Cardiac muscle cell (in vitro differentiated cells and primary cell): Measurements from ENCODE around the gene WFS1. TPM values are rescaled to one million over a fixed set of nuclear protein-coding genes. Genes with fewer than 3 reads are reported as not detected.

Experiments used
- DNase-seq, 2 donors: peaks; one replicate each; pipeline versions ENCODE4 v3.0.0 to v3.0.0-alpha.2; 2010 to 2017; ENCODE audit warnings: low read depth in 1 of 2, low spot score in 1 of 2
- H3K27ac ChIP-seq: fragments of 200-600 bp; sonication (generic); 2 replicates; pipeline ENCODE4 v1.5.1; 2016
- H3K27me3 ChIP-seq: fragments of 200-600 bp; sonication (generic); 2 replicates; pipeline ENCODE4 v1.6.0; 2016; ENCODE audit warnings: control low read depth
- H3K36me3 ChIP-seq: fragments of 200-600 bp; sonication (generic); 2 replicates; pipeline ENCODE4 v1.5.1; 2016; ENCODE audit warnings: control low read depth
- H3K4me1 ChIP-seq: fragments of 200-600 bp; sonication (generic); 2 replicates; pipeline ENCODE4 v1.8.1; 2017; ENCODE audit warnings: low read depth, mild to moderate bottlenecking, mixed run types
- H3K4me3 ChIP-seq: fragments of 200-600 bp; sonication (generic); 2 replicates; pipeline ENCODE4 v1.5.1; 2016; ENCODE audit warnings: mild to moderate bottlenecking
- H3K9me3 ChIP-seq: fragments of 200-600 bp; sonication (generic); 2 replicates; pipeline ENCODE4 v1.5.1; 2017; ENCODE audit warnings: low read depth, mild to moderate bottlenecking, control low read depth
- polyA plus RNA-seq: library from polyadenylated mRNA; unstranded; fragments of >200 nt; fragmentation: Nextera tagmentation; extraction: Ambion mirVana; gene quantifications from 2 replicates; pipeline ENCODE4 v1.2.1, GENCODE V29; 2016
- total RNA-seq: library from RNA; depleted of rRNA; stranded (reverse); fragments of >200 nt; gene quantifications from 2 replicates; pipeline ENCODE4 v1.2.3, GENCODE V29; 2016
- TF ChIP-seq, protein P1 (sequence below): IDR thresholded peaks from 2 replicates; pipeline ENCODE4 v1.5.1; 2012; ENCODE audit warnings: low read depth, mild to moderate bottlenecking, low read length

Gene WFS1
- 29.0 and 44.8 TPM in 2 replicates for total RNA-seq
- polyA plus RNA-seq: 17.3 and 30.4 TPM in 2 replicates

- no peaks in the 10 kb centered on the region for H3K9me3 ChIP-seq
- peak; percentile 98 to 99 for DNase-seq
- TF ChIP-seq, protein P1, sequence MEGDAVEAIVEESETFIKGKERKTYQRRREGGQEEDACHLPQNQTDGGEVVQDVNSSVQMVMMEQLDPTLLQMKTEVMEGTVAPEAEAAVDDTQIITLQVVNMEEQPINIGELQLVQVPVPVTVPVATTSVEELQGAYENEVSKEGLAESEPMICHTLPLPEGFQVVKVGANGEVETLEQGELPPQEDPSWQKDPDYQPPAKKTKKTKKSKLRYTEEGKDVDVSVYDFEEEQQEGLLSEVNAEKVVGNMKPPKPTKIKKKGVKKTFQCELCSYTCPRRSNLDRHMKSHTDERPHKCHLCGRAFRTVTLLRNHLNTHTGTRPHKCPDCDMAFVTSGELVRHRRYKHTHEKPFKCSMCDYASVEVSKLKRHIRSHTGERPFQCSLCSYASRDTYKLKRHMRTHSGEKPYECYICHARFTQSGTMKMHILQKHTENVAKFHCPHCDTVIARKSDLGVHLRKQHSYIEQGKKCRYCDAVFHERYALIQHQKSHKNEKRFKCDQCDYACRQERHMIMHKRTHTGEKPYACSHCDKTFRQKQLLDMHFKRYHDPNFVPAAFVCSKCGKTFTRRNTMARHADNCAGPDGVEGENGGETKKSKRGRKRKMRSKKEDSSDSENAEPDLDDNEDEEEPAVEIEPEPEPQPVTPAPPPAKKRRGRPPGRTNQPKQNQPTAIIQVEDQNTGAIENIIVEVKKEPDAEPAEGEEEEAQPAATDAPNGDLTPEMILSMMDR: no peak
- no peaks in the 10 kb centered on the region for H3K27me3 ChIP-seq
- peak within 1 kb of the TSS; percentile 81 for H3K4me3 ChIP-seq
- peaks cover 8% of the 10 kb centered on the region for H3K4me1 ChIP-seq
- H3K36me3 ChIP-seq: no peaks in the 10 kb centered on the region
- H3K27ac ChIP-seq: no peak within 1 kb of the TSS
Measured at GRCh38 chr4:6269616-6270511, at the start of gene WFS1. WFS1 (plus strand) TSS chr4:6269850; CDS start chr4:6277456, 7,606 bp downstream.

DNA sequence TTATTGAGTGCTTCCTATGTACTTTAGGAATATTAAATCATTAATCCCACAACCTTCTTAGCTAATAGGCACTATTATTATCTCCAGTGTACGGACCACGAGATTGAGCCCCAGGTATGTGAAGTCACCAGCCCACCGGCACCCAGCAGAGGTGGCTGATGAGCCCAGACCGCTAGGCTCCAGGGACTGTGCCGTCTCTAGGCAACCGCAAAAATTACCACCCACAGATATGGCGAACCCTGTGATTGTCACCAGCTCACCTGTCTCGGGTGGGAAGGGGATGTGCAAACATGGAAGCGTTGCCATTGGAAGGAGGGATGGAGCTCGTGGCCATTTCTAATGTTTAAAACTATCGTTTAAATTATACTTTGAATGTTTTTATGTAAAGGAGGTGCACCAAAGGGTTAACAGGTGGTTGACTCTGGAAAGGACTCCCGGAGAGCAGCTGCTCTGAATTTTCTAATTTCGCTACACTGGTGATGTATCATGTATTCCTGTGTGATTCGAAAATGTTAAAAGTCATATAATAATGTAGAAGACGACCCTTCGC is 48.3 kb upstream of the WFS1 start:
- H3K27ac ChIP-seq: no peak overlapping the region
- peak overlapping the region; percentile 52 for H3K4me3 ChIP-seq
- H3K4me1 ChIP-seq: no peaks in the 10 kb centered on the region
- no peak for DNase-seq
- TF ChIP-seq, protein P1: no peak
- no peaks in the 10 kb centered on the region for H3K36me3 ChIP-seq
- H3K9me3 ChIP-seq: no peaks in the 10 kb centered on the region
- H3K27me3 ChIP-seq: peaks cover 16% of the 10 kb centered on the region

- Histone ChIP-seq H3K4me3 (peak overlapping the region; percentile 52), H3K4me1 (no peaks in the 10 kb centered on the region), H3K9me3 (no peaks in the 10 kb centered on the region), H3K27me3 (peaks cover 16% of the 10 kb centered on the region), H3K27ac (no peak overlapping the region), H3K36me3 (no peaks in the 10 kb centered on the region)
- DNase-seq: peak; percentile 30 to 86
- TF ChIP-seq, protein P1: no peak
Measured at GRCh38 chr4:6221851-6222760, 47.5 kb upstream of the WFS1 start.

DNA sequence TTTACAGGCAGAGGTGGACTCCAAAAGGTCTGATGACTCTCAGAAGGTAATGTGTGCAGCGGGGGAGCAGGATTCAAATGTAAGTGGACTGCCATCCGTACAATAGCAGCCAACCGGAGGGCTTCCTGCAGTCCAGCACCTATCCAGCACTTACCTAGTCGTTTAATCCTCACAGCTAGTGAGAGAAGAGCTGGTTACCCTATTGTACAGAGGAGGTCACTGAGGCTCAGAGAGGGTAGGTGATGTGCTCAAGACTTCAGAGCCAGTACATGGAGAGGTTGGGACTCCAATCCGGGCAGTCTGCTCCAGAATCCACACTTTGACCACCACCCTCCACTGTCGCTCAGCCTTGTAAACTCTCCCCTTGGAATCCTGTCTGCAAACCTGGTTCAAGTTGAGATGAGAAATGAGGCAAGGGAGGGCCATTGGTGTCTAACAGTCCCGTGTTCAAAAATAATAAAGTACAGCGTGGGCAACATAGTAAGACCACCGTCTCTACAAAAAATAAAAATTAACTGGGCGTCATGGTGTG is 46.8 kb upstream of the WFS1 start:
- DNase-seq: peak; percentile 3 to 23
- TF ChIP-seq, protein P1: no peak
- Histone ChIP-seq H3K9me3 (no peaks in the 10 kb centered on the region), H3K36me3 (no peaks in the 10 kb centered on the region), H3K4me1 (no peaks in the 10 kb centered on the region), H3K4me3 (no peak overlapping the region), H3K27ac (no peak overlapping the region), H3K27me3 (peaks cover 16% of the 10 kb centered on the region)

DNA sequence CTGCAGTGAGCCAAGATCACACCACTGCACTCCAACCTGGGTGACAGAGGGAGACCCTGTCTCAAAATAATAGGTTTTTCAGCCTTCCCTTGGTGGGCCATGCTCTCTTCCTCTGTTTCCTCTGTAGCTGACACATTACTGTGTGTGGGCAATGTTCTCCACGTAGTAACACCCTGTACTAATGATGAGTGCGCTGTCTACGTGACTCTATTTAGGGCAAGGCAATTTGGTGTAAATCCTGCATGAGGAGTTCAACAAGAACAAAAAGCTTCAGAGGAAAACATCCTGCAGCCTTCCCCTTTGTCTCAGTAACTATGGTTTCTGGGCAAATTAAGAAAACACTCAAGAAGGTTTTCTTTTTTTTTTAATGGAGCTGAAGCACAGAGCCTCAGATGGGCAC is 44.9 kb upstream of the WFS1 start:
- Histone ChIP-seq H3K4me1 (no peaks in the 10 kb centered on the region), H3K27me3 (peaks cover 14% of the 10 kb centered on the region), H3K27ac (no peak overlapping the region), H3K9me3 (no peaks in the 10 kb centered on the region), H3K36me3 (no peaks in the 10 kb centered on the region), H3K4me3 (no peak overlapping the region)
- no peak for DNase-seq
- TF ChIP-seq, protein P1: no peak
